Right lung (tissue), 5 donors: ENCODE results near the gene DNAAF5. TPM values are rescaled to one million over a fixed set of nuclear protein-coding genes. Genes with fewer than 3 reads are reported as not detected.

Experiments used
- DNase-seq, 2 donors: peaks; one replicate each; pipeline ENCODE4 v3.0.0-alpha.2; 2013
- polyA plus RNA-seq, 5 donors: library from polyadenylated mRNA; unstranded; fragments of 120-200 nt; gene quantifications; one replicate each; pipeline versions ENCODE4 v1.2.1 to v1.2.3, GENCODE V29; 2013; ENCODE audit warnings: inconsistent platforms in 1 of 5, low replicate concordance in 1 of 5; ENCODE audit not compliant: insufficient read length in 5 of 5, insufficient read depth in 1 of 5

DNAAF5 gene
- polyA plus RNA-seq, 5 donors: 21.7 to 27.9 (median 24.6) TPM

- no peak for DNase-seq
These were observed 37.3 kb downstream of the DNAAF5 start for GRCh38 chr7:763762-764161.

DNA sequence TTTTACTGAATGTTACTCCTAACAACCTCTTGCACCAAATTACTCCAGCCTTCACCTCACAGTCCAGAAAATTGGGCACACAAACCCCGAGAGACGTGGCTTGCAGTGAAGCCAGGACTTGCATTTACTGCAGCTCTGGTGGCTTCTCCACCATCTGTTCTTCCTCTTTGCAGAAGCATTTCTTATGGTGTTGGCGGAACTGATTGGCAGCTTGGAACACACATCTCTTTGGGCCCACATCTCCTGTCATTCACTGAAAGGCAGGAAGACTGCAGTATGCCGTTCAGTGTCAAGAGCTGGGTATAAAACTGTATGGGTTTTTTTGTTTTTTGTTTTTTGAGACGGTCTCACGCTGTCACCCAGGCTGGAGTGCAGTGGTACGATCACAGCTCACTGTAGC, 38.9 kb downstream of the DNAAF5 start:
- no peak for DNase-seq

GRCh38 chr7:767580-767940, 41.1 kb downstream of the DNAAF5 start:
- no peak for DNase-seq

- no peak for DNase-seq
These were observed 41.6 kb downstream of the DNAAF5 start for GRCh38 chr7:767941-768731.

GRCh38 chr7:768881-769504, 42.5 kb downstream of the DNAAF5 start:
- no peak for DNase-seq

DNA sequence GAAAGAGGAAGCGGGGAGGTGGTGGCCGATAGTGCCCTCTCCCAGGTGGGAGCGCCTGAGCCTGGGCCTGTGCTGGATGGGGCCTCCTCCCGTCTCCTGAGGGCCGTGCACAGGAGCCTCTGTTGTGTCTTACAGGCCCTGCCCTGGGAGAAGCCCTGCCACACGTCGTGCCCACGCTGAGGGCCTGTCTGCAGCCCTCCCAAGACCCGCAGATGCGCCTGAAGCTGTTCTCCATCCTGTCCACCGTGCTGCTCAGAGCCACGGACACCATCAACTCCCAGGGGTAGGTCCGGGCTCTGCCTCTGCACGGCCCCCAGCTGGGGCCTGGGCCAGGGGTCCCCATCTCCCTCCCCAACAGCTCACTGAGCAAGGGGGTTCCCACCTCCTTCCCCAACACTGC, 43.8 kb downstream of the DNAAF5 start:
- DNase-seq: no peak

DNA sequence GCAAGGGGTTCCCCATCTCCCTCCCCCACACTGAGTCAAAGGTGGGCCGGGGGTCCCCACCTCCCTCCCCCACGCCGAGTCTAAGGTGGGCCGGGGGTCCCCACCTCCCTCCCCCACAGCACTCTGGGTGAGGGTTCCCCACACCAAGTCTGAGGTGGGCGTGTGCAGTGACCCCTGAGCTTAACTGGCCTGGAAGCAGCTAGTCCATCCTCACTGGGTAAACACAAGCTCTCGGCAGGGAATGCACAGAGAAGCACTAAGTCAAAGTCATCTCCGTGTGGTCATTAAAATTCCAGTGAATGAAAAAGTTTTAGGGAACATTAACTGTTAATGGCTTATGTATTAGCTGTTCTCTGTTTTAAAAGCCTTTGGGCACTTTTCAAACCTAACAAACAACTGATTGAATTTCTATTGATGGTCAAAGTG, 44.3 kb downstream of the DNAAF5 start:
- no peak for DNase-seq

DNA sequence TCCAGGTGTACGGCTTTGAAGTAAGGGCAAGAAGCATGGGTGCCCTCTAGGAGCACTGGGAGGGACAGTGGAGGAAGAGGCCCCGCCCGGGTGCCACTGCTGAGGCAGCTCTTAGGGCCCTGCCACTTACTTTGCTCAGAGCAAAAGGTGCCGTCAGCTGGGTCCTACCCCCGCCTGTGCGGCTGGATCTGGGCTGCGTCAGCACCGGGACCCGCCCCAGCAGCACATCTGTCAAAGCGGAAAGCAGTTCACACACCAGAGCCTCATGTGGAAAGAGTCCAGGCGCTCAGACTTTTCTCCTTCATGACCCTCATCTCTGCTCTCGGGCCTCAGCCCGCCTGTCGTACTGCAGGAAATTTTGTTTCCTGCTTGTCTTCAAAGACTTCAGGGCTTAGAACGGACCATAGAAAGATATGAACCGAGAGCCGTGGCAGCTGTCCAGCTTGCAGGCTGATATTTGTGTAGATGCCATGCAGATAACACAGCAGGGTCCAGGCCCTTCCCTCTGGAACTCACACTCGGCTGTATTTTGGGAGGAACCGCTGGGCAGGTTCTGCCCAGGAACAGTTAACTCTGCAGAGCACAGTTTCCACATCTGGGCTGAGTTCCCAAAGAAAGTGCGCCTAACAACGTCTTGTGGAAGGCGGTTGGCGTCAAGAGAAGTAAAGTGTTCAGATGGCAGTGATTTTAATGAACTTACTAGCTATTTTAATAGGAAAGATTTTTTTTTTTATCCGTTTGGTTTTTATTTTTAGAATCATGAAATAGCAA, 44.9 kb downstream of the DNAAF5 start:
- peak; percentile 66 to 68 for DNase-seq

GRCh38 chr7:772005-772294, 45.5 kb downstream of the DNAAF5 start:
- DNase-seq: no peak

- DNase-seq: no peak
These were observed 45.9 kb downstream of the DNAAF5 start for GRCh38 chr7:772392-772791.

- DNase-seq: no peak
These were observed 46.5 kb downstream of the DNAAF5 start for GRCh38 chr7:772861-773621.

- DNase-seq: no peak
These were observed 47.1 kb downstream of the DNAAF5 start for GRCh38 chr7:773622-773915.

GRCh38 chr7:774161-775109, 47.9 kb downstream of the DNAAF5 start:
- DNase-seq: peak; percentile 19 to 27

DNA sequence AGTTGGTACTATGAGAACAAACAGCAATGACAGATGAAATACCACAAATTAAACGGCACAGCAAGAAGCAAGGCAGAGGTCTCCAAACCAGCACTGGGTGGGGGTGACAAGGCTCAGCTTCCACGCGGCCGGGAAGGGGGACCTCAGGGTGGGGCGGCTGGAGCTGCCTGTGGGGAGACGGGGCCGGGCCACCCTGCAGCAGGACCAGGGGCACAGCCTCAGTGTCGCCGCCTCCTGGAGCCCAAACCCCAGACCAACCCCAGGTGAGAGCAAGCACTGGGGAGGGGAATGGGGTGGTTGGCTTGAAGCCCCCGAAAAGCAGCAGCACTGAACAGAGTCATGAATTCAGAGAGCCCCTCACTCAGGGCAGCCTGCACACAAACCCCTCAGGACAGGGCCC, 49.9 kb downstream of the DNAAF5 start:
- no peak for DNase-seq

DNA sequence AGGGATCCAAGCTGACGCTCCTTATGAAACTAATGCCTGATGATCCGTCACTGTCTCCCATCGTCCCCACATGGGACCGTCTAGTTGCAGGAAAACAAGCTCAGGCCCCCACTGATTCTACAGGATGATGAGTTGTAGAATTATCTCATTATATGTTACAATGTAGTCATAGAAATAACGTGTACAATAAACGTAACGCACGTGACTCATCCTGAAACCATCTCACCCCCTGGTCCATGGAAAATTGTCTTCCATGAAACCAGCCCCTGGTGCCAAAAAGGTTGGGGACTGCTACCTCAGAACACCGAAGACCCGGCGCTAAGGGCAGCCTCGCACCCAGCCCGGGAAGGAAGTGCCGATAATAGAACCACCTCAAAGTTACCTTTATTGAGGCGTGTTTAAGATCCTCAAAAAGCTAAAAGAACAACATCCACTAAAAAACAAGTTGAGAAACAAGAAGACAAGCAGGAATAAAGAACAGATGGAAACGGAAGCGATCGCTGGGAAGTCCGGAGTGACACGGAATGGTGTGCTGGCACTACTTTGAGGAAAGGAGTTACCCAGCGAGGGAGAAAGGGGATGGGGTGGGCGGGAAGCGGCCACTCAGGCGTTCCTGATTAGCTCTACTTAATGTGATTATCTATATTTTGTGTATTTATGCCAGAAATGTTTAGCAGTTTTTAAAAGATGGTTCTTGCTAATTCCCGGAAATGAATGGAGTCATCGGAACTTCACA, 50.7 kb downstream of the DNAAF5 start:
- DNase-seq: no peak

DNA sequence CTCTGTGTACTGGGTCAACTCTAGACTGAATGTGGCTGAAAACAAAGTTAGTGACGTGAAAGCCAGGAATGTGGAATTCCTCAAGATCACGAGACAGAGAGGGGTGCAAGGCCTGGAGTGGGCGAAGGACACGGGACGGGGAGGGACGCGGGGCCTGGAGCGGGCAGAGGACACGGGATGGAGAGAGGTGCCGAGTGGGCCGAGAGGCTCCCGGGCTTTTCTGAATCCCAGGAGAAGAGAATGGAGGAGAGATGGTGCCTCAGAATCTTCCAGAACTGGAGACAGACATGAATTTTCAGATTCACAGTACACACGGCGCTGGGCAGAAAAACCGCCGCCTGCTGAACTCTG, 51.2 kb downstream of the DNAAF5 start:
- no peak for DNase-seq

DNA sequence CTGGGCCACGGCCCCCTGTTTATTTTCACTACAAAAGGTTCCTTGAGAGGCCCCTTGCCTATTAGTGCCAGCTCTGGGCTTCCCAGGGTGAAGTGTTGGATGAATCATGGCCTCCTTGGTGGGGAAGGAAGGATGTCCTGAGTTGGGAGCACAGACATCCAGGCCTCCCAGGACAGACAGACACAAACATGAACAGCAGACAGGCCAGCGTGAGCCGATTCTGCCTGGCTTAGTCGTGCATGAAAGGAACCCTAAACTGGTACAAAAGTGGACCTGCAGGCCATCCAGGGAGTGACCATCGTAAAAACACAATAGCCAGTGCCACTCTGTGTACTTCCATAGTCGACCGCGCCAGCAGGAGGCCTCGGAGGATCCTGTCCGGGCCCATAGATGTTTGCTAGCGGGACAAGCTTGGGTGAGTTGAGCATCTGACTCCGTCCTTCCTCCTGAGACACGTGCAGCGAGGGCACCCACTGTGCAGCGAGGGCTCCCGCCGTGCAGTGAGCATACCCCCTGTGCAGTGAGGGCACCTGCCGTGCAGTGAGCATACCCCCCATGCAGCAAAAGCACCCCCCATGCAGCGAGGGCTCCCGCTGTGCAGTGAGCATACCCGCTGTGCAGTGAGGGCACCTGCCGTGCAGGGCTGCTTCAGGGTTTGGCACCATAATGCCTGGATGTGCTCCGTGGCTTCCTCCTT, 51.9 kb downstream of the DNAAF5 start:
- DNase-seq: no peak

GRCh38 chr7:778968-779451, 52.5 kb downstream of the DNAAF5 start:
- DNase-seq: no peak

DNA sequence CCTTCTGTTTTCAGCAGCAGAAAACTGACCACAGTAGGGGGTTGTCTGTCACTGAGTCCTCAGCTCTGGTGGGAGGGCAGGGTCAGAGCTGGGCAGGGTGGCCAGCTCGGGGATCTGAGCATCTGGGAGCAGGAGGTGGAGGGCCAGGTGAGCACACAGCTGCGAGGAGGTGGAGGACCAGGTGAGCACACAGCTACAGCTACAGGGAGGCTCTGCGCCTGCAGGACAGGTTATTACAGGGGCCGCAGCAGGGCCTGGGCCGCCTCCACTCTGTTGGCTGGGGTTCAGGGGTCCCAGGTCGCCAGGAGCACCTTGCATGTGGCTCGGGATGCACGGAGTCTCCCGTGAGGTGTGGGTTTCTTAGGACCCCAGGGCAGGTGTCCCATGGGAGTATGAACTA, 53.0 kb downstream of the DNAAF5 start:
- DNase-seq: no peak

DNA sequence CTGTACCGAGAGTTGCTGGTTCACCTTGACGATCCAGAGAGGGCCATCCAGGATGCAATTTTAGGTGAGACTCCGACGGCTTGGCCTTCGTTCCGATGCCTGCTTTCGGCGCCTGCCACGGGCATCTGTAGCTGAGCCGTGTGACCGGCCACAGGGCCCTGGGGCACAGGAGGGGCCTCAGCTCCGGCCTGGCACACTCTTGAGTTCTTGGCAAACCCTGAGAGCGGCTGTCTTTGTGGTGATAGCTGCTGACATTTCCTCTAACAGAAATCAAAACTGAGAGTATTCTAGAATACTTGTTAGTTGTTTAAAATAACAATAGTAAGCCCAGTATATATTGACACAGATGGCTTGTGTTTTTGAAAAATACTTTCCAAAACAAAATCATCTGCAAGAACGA, 53.6 kb downstream of the DNAAF5 start:
- no peak for DNase-seq
